ENCODE results near the gene SLX9. TPM values are rescaled to one million over a fixed set of nuclear protein-coding genes. Genes with fewer than 3 reads are reported as not detected.
A peak's percentile ranks its signal among the peaks of the same experiment; 100 is the strongest.

SLX9 gene
- total and polyA plus RNA-seq, 12 donors, result 11.1 to 45.3 (median 23.7) TPM

- no peaks in the 10 kb centered on the region for H3K27me3 ChIP-seq
These were observed 40.1 kb downstream of the SLX9 start for GRCh38 chr21:44979687-44980561.

GRCh38 chr21:44980562-44981489 lies 41.0 kb downstream of the SLX9 start:
- TF ChIP-seq POLR2A (IDR thresholded peaks at IDR 0.05), result no peak
- TF ChIP-seq CTCF (IDR thresholded peaks at IDR 0.05), result no peak
- H3K27me3 ChIP-seq, result no peaks in the 10 kb centered on the region
- H3K27ac ChIP-seq, result no peak overlapping the region
- H3K36me3 ChIP-seq (replicated peaks in 1 of 2), result no peaks in the 10 kb centered on the region
- DNase-seq, result no peak
- H3K4me3 ChIP-seq, result no peak overlapping the region
- H3K9me3 ChIP-seq (replicated peaks in 1 of 3), result no peaks in the 10 kb centered on the region
- H3K4me1 ChIP-seq (replicated peaks in 1 of 2), result peaks cover 0 to 7% of the 10 kb centered on the region in 2 donors
- intact Hi-C loops (cut with DNase I), result no loop called here
- 85 to 89% (median 86%) methylated on average over 22 to 38 of the region's 38 CpGs for WGBS, 4 donors

More at GRCh38 chr21:44979687-44980561, 40.1 kb downstream of the SLX9 start:
- intact Hi-C loops (cut with DNase I), result no loop called here
- TF ChIP-seq CTCF (IDR thresholded peaks at IDR 0.05) (no peak), POLR2A (IDR thresholded peaks at IDR 0.05) (no peak)
- Histone ChIP-seq H3K9me3 (replicated peaks in 1 of 3) (no peaks in the 10 kb centered on the region), H3K4me3 (no peak overlapping the region), H3K27ac (no peak overlapping the region), H3K36me3 (replicated peaks in 1 of 2) (no peaks in the 10 kb centered on the region), H3K4me1 (replicated peaks in 1 of 2) (peaks cover 0 to 7% of the 10 kb centered on the region in 2 donors)
- WGBS, 4 donors, result 84 to 88% (median 87%) methylated on average over 13 to 20 of the region's 20 CpGs
- DNase-seq, result no peak

GRCh38 chr21:44982558-44983250 lies 42.9 kb downstream of the SLX9 start:
- 43 to 66% (median 51%) methylated on average over 24 to 41 of the region's 41 CpGs for WGBS, 4 donors

More at GRCh38 chr21:44982558-44983250, 42.9 kb downstream of the SLX9 start:
- Histone ChIP-seq H3K27me3 (no peaks in the 10 kb centered on the region), H3K36me3 (replicated peaks in 1 of 2) (no peaks in the 10 kb centered on the region), H3K27ac (peak overlapping the region in 2 of 5 donors; percentile 56 to 58), H3K4me1 (replicated peaks in 1 of 2) (peaks cover 0 to 7% of the 10 kb centered on the region in 2 donors), H3K4me3 (no peak overlapping the region), H3K9me3 (replicated peaks in 1 of 3) (no peaks in the 10 kb centered on the region)
- DNase-seq, result peak in 5 of 7 donors; percentile 50 to 82 (median 67)
- TF ChIP-seq POLR2A (IDR thresholded peaks at IDR 0.05) (no peak), CTCF (IDR thresholded peaks at IDR 0.05) (no peak)
- intact Hi-C loops (cut with DNase I), result no loop called here
